ENCODE data around the gene FAM13A.

DNA sequence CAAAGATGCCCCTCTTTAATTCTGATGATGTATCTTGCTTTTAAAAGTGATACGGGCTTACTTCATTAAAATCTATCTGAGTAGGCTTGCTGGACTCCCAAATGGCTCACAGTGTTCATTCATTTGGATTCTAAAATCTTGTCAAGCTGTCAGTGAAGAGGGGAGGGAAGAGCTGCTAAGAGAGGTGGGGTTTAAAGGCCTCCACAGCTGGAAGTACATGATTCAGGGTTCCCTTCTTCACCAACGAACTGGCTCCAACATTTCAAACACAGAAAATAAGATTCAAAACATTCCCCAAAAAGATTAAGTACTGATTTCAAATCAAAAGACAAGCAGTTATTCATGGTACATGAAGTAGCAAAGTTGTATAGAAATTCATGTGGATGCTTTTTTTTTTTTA is 226.4 kb downstream of the FAM13A start:
- TF ChIP-seq CAMTA2 (CRISPR knock-in tag; IDR thresholded peaks at IDR 0.05; ENCODE audit: borderline replicate concordance) (no peak), ZNF282 (IDR thresholded peaks at IDR 0.05; ENCODE audit: partially characterized antibody) (no peak), ZNF703 (CRISPR knock-in tag; IDR thresholded peaks at IDR 0.05; ENCODE audit: borderline replicate concordance) (no peak), ZSCAN31 (CRISPR knock-in tag; IDR thresholded peaks at IDR 0.05; ENCODE audit: low read depth) (no peak)
- TF ChIP-seq, protein P1, sequence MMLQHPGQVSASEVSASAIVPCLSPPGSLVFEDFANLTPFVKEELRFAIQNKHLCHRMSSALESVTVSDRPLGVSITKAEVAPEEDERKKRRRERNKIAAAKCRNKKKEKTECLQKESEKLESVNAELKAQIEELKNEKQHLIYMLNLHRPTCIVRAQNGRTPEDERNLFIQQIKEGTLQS (CRISPR knock-in tag; IDR thresholded peaks at IDR 0.05), result no peak
- TF ChIP-seq, protein P2, sequence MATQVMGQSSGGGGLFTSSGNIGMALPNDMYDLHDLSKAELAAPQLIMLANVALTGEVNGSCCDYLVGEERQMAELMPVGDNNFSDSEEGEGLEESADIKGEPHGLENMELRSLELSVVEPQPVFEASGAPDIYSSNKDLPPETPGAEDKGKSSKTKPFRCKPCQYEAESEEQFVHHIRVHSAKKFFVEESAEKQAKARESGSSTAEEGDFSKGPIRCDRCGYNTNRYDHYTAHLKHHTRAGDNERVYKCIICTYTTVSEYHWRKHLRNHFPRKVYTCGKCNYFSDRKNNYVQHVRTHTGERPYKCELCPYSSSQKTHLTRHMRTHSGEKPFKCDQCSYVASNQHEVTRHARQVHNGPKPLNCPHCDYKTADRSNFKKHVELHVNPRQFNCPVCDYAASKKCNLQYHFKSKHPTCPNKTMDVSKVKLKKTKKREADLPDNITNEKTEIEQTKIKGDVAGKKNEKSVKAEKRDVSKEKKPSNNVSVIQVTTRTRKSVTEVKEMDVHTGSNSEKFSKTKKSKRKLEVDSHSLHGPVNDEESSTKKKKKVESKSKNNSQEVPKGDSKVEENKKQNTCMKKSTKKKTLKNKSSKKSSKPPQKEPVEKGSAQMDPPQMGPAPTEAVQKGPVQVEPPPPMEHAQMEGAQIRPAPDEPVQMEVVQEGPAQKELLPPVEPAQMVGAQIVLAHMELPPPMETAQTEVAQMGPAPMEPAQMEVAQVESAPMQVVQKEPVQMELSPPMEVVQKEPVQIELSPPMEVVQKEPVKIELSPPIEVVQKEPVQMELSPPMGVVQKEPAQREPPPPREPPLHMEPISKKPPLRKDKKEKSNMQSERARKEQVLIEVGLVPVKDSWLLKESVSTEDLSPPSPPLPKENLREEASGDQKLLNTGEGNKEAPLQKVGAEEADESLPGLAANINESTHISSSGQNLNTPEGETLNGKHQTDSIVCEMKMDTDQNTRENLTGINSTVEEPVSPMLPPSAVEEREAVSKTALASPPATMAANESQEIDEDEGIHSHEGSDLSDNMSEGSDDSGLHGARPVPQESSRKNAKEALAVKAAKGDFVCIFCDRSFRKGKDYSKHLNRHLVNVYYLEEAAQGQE (IDR thresholded peaks at IDR 0.05; ENCODE audit: borderline replicate concordance in 1 of 2, low read depth in 1 of 2, low read length in 2 of 2), result no peak
